ENCODE data around the gene HMCN1.

The HMCN1 gene

GRCh38 chr1:185972096-185972850, 238.1 kb downstream of the HMCN1 start:
- DNase-seq: no peak

DNA sequence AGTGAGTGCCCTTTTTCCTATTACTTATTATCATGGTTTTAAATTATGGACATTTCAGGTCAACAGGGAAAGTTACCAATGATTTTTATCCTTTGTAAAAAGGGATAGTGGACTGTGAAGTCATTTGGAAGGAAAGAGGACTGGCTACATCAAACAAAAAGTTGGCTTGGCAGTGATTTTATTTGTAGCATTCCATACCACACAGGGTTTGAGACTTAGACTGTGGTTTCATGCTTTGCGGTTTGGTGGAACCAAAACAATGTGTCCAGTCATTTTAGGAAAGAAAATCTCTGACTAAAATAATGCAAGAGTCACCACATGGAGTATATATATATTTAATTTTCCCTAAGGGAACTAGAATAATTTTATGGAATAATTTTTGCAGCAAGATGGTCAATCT, 239.5 kb downstream of the HMCN1 start:
- DNase-seq: no peak

- DNase-seq: no peak
These were observed 240.4 kb downstream of the HMCN1 start for GRCh38 chr1:185974367-185975170.

DNA sequence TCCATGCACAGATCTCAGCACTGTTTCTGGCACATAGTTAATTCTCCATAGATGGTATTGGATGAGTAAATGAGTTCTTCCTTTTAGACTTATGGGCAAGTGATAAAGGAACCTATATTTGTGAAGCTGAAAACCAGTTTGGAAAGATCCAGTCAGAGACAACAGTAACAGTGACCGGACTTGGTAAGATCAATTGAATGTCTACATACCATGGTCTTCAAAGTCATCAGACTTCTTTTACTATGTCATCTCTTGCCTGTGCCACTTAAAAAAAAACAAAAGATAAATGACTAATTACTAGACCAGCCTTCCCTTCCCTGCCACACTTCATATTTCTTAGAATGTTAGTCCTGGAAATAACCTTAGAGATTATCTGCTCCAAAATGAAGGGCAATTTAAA, 246.7 kb downstream of the HMCN1 start:
- no peak for DNase-seq

- no peak for DNase-seq
These were observed 250.1 kb downstream of the HMCN1 start for GRCh38 chr1:185984113-185984836.

- no peak for DNase-seq
These were observed 253.6 kb downstream of the HMCN1 start for GRCh38 chr1:185987611-185988321.

DNA sequence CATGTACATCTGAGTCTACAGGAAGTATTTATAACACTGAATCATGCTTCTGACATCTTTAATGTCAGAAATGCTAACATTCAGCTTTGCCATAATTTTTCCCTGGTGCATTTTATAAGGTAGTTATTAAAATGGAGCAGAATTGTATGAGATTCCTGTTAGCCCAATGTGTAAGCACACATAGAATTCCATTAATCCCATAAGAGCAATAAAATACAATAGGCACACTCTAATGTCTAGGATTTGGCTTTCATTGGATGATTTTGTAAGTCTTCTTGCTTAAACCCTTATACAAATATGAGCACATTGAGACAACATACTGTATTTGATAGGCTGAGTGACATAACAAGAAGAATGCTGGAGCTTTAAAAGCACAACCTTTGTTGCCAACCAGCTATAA, 256.4 kb downstream of the HMCN1 start:
- no peak for DNase-seq

DNA sequence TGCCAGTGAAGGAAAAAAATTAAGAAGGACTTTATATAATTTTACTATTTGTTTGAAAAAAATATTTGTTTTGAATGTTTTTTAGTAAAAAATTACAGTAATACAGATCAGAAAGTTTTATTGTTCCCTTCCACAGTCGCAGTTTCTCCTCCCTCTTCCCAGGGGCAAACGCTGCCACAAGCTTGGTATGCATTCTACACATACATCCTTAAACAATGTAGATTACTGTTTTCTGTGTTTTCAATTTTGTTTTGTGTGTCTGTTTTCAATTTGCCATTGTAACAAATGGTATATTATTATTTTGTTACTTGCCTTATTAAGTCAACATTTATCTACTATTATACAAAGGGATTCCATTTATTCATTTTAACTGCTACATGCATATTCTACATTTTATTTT, 257.1 kb downstream of the HMCN1 start:
- DNase-seq: no peak

GRCh38 chr1:185996211-185996610, 262.0 kb downstream of the HMCN1 start:
- DNase-seq: no peak

GRCh38 chr1:185998391-185998790, 264.2 kb downstream of the HMCN1 start:
- no peak for DNase-seq

- no peak for DNase-seq
These were observed 268.2 kb downstream of the HMCN1 start for GRCh38 chr1:186002406-186002805.

DNA sequence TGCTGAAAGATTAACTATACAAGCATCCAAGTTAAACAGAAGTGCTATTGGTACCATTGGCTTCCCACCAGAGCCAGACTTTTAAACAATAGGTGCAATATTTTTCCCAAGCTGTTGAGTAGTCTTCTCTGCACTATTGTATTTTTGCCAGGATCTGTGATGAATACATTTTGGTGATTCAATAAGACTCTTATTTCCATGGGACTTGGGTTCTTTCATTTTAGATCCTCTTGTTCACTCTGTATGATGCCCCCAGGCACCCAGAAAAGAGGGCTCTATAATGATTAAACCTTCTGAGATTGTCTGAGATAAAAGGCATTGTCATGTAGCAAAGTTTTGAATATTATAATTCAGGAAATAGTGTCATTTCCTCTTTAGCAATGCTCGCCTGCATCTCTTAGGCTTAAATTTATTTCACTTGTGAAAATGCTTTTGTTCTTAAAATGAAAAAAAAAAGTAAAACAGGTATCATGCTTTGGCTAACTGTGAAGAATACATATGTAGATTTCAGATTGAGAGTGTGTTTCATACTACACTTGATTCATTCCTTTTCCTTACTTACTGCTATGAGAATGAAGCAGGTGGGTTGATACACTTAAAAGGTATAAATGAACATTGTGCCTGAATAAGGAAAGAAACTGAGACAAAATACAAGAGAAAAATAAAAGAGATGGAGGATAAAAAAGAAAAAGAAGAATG, 275.0 kb downstream of the HMCN1 start:
- no peak for DNase-seq

DNA sequence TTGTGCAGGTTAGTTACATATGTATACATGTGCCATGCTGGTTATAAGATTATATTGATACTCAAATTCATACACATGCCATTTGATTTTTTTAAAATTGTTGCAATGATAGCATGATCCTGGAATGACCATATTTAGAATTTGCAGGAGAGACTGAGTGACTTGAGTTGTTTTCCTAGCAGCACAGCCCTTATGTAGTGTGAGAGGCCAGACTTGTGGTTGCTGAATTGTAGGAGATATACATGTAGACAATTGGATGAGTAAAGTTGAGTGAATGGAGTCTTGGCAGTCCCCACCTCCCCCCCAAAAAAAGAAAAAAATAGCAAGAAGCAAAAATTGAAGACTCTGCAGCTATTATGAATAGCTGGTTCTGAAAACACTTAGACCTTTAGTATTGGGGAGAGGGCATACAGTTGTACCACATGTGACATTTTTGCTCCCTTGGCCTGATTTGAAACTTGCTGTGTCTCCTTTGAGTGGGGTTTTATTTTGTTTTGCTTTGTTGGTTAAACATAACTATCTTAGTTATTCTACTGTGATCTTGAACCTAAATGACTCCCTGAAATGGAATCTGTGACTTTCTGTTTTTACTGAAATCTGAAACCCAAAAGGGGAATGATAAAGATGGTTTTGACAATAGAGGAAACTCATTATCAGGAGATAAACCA, 280.3 kb downstream of the HMCN1 start:
- DNase-seq: no peak

DNA sequence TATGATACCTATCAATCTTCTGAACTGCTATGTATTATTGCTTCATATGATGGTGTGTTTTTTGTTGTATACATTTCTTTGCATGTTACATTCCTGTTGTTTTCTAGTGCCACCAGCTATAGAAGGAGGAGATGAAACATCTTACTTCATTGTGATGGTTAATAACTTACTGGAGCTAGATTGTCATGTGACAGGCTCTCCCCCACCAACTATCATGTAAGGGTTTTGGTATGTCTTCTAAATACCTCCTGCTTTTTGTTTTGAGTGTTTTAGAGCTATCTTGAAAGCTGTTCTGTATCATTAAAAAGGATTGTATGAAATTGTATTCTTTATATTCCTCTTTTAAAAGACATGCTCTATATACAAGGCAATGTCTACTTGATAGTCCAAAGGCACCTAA, 282.7 kb downstream of the HMCN1 start:
- DNase-seq: no peak

- DNase-seq: no peak
These were observed 288.0 kb downstream of the HMCN1 start for GRCh38 chr1:186022184-186022583.

GRCh38 chr1:186026946-186027345, 292.8 kb downstream of the HMCN1 start:
- no peak for DNase-seq

- no peak for DNase-seq
These were observed 293.4 kb downstream of the HMCN1 start for GRCh38 chr1:186027621-186028020.

DNA sequence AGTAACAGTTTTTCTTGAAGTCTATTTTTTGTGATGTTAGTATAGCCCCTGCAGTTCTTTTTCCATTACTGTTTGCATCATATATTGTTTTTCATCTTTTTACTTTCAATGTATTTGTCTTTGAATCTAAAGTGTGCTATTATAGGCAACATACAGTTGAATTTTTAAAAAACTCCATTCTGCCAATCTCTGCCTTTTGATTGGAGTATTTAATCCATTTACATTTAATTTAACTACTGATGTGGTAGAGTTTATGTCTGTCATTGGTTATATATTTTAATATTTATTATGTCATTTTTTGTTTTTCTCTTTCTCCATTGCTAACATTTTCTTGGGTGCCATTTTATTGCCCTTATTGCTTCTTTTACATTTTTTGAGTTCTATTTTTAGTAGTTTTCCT, 296.3 kb downstream of the HMCN1 start:
- DNase-seq: no peak

- DNase-seq: no peak
These were observed 299.7 kb downstream of the HMCN1 start for GRCh38 chr1:186033847-186034271.

- DNase-seq: no peak
These were observed 308.0 kb downstream of the HMCN1 start for GRCh38 chr1:186042230-186042629.

DNA sequence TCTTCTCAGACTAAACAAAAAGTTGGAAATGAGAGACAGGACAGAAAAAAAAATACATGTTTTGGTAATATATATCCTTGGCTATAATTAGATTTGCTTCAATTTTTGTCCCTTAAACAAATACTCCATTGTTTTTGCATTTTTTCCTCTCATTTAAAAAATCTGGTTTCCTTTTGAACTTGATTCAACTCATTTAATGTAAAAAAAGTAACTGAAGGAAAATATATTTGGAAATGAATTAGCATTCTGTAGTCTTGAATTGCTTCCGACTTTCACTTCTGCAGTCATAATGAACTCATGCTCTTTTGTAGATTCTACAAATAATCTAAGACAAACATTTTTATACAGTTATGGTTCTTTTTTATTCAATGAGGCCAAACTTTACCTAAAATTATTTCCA, 309.1 kb downstream of the HMCN1 start:
- no peak for DNase-seq

Measured in NCI-H1436 treated with DMSO at 0.1 percent for 48 hours (cell line).